ENCODE data around the gene CPVL. TPM values are rescaled to one million over a fixed set of nuclear protein-coding genes. Genes with fewer than 3 reads are reported as not detected.
"Not testable (repeated sequence)": the region's sequence is repeated elsewhere in the genome, so short reads cannot be mapped to it uniquely, and the experiment has no call there.

The CPVL gene
- total RNA-seq, 1 donor from 2014 or later = not detected

- intact Hi-C loops (cut with micrococcal nuclease); H3K4me3 Mint-ChIP-seq (ENCODE audit: low read depth); DNase-seq (ENCODE audit: low spot score); H3K4me1 Mint-ChIP-seq (ENCODE audit: low read depth); H3K27me3 Mint-ChIP-seq (ENCODE audit: low read depth); H3K36me3 Mint-ChIP-seq (ENCODE audit: low read depth); H3K9me3 Mint-ChIP-seq; H3K27ac Mint-ChIP-seq: not testable (repeated sequence)
Measured at GRCh38 chr7:29093091-29093490, 53.2 kb downstream of the CPVL start.

GRCh38 chr7:29091715-29092114 lies 54.6 kb downstream of the CPVL start:
- H3K36me3 Mint-ChIP-seq (ENCODE audit: low read depth) = no peaks in the 10 kb centered on the region
- no peak for DNase-seq (ENCODE audit: low spot score)
- H3K9me3 Mint-ChIP-seq = no peaks in the 10 kb centered on the region
- peaks cover 2% of the 10 kb centered on the region for H3K27me3 Mint-ChIP-seq (ENCODE audit: low read depth)
- H3K27ac Mint-ChIP-seq = no peak overlapping the region
- H3K4me1 Mint-ChIP-seq (ENCODE audit: low read depth) = peaks cover 7% of the 10 kb centered on the region
- intact Hi-C loops (cut with micrococcal nuclease) = no loop called here
- H3K4me3 Mint-ChIP-seq (ENCODE audit: low read depth) = peak overlapping the region; percentile 58

- Mint-ChIP-seq H3K4me1 (ENCODE audit: low read depth) (peaks cover 7% of the 10 kb centered on the region), H3K27ac (peak overlapping the region; percentile 18), H3K4me3 (ENCODE audit: low read depth) (peak overlapping the region; percentile 58), H3K9me3 (no peaks in the 10 kb centered on the region), H3K27me3 (ENCODE audit: low read depth) (peaks cover 2% of the 10 kb centered on the region), H3K36me3 (ENCODE audit: low read depth) (no peaks in the 10 kb centered on the region)
- DNase-seq (ENCODE audit: low spot score) = no peak
- intact Hi-C loops (cut with micrococcal nuclease) = no loop called here
Measured at GRCh38 chr7:29090836-29091601, 55.3 kb downstream of the CPVL start.

- Mint-ChIP-seq H3K27ac (no peak overlapping the region), H3K9me3 (no peaks in the 10 kb centered on the region), H3K27me3 (ENCODE audit: low read depth) (peaks cover 2% of the 10 kb centered on the region), H3K4me3 (ENCODE audit: low read depth) (no peak overlapping the region), H3K4me1 (ENCODE audit: low read depth) (peaks cover 7% of the 10 kb centered on the region), H3K36me3 (ENCODE audit: low read depth) (no peaks in the 10 kb centered on the region)
- intact Hi-C loops (cut with micrococcal nuclease) = no loop called here
- DNase-seq (ENCODE audit: low spot score) = no peak
Measured at GRCh38 chr7:29090151-29090805, 56.1 kb downstream of the CPVL start.

- Mint-ChIP-seq H3K9me3 (no peaks in the 10 kb centered on the region), H3K36me3 (ENCODE audit: low read depth) (no peaks in the 10 kb centered on the region), H3K27me3 (ENCODE audit: low read depth) (peaks cover 2% of the 10 kb centered on the region), H3K27ac (no peak overlapping the region), H3K4me3 (ENCODE audit: low read depth) (no peak overlapping the region), H3K4me1 (ENCODE audit: low read depth) (peaks cover 7% of the 10 kb centered on the region)
- no peak for DNase-seq (ENCODE audit: low spot score)
- intact Hi-C loops (cut with micrococcal nuclease) = no loop called here
Measured at GRCh38 chr7:29087840-29088170, 58.5 kb downstream of the CPVL start.

- no peak for DNase-seq (ENCODE audit: low spot score)
- Mint-ChIP-seq H3K27ac (no peak overlapping the region), H3K4me1 (ENCODE audit: low read depth) (peaks cover 6% of the 10 kb centered on the region), H3K9me3 (no peaks in the 10 kb centered on the region), H3K27me3 (ENCODE audit: low read depth) (peaks cover 2% of the 10 kb centered on the region), H3K36me3 (ENCODE audit: low read depth) (no peaks in the 10 kb centered on the region), H3K4me3 (ENCODE audit: low read depth) (no peak overlapping the region)
- intact Hi-C loops (cut with micrococcal nuclease) = no loop called here
Measured at GRCh38 chr7:29086545-29086944, 59.8 kb downstream of the CPVL start.

GRCh38 chr7:29084832-29085231 lies 61.5 kb downstream of the CPVL start:
- Mint-ChIP-seq H3K36me3 (ENCODE audit: low read depth) (no peaks in the 10 kb centered on the region), H3K4me1 (ENCODE audit: low read depth) (no peaks in the 10 kb centered on the region), H3K4me3 (ENCODE audit: low read depth) (no peak overlapping the region), H3K27ac (no peak overlapping the region), H3K9me3 (no peaks in the 10 kb centered on the region), H3K27me3 (ENCODE audit: low read depth) (peaks cover 5% of the 10 kb centered on the region)
- intact Hi-C loops (cut with micrococcal nuclease) = no loop called here
- no peak for DNase-seq (ENCODE audit: low spot score)

GRCh38 chr7:29080803-29081202 lies 65.5 kb downstream of the CPVL start:
- Mint-ChIP-seq H3K27me3 (ENCODE audit: low read depth) (peaks cover 8% of the 10 kb centered on the region), H3K4me3 (ENCODE audit: low read depth) (no peak overlapping the region), H3K36me3 (ENCODE audit: low read depth) (no peaks in the 10 kb centered on the region), H3K27ac (no peak overlapping the region), H3K9me3 (no peaks in the 10 kb centered on the region), H3K4me1 (ENCODE audit: low read depth) (no peaks in the 10 kb centered on the region)
- intact Hi-C loops (cut with micrococcal nuclease) = no loop called here
- DNase-seq (ENCODE audit: low spot score) = no peak

- Mint-ChIP-seq H3K27ac (no peak overlapping the region), H3K27me3 (ENCODE audit: low read depth) (peaks cover 10% of the 10 kb centered on the region), H3K9me3 (no peaks in the 10 kb centered on the region), H3K36me3 (ENCODE audit: low read depth) (no peaks in the 10 kb centered on the region), H3K4me1 (ENCODE audit: low read depth) (no peaks in the 10 kb centered on the region), H3K4me3 (ENCODE audit: low read depth) (no peak overlapping the region)
- intact Hi-C loops (cut with micrococcal nuclease) = no loop called here
- no peak for DNase-seq (ENCODE audit: low spot score)
Measured at GRCh38 chr7:29078311-29079260, 67.8 kb downstream of the CPVL start.

- no peaks in the 10 kb centered on the region for H3K36me3 Mint-ChIP-seq (ENCODE audit: low read depth)
- intact Hi-C loops (cut with micrococcal nuclease) = no loop called here
- H3K4me3 Mint-ChIP-seq (ENCODE audit: low read depth) = no peak overlapping the region
- no peaks in the 10 kb centered on the region for H3K4me1 Mint-ChIP-seq (ENCODE audit: low read depth)
- H3K27me3 Mint-ChIP-seq (ENCODE audit: low read depth) = peaks cover 10% of the 10 kb centered on the region
- no peak for DNase-seq (ENCODE audit: low spot score)
- no peaks in the 10 kb centered on the region for H3K9me3 Mint-ChIP-seq
- no peak overlapping the region for H3K27ac Mint-ChIP-seq
Measured at GRCh38 chr7:29077854-29078253, 68.5 kb downstream of the CPVL start.

- peaks cover 12% of the 10 kb centered on the region for H3K27me3 Mint-ChIP-seq (ENCODE audit: low read depth)
- intact Hi-C loops (cut with micrococcal nuclease) = no loop called here
- H3K27ac Mint-ChIP-seq = no peak overlapping the region
Measured at GRCh38 chr7:29077176-29077575, 69.2 kb downstream of the CPVL start.

GRCh38 chr7:29076631-29077030 lies 69.7 kb downstream of the CPVL start:
- H3K9me3 Mint-ChIP-seq = no peaks in the 10 kb centered on the region
- H3K4me1 Mint-ChIP-seq (ENCODE audit: low read depth) = no peaks in the 10 kb centered on the region
- peaks cover 12% of the 10 kb centered on the region for H3K27me3 Mint-ChIP-seq (ENCODE audit: low read depth)
- no peak for DNase-seq (ENCODE audit: low spot score)
- no peak overlapping the region for H3K4me3 Mint-ChIP-seq (ENCODE audit: low read depth)
- no peaks in the 10 kb centered on the region for H3K36me3 Mint-ChIP-seq (ENCODE audit: low read depth)
- intact Hi-C loops (cut with micrococcal nuclease) = no loop called here
- no peak overlapping the region for H3K27ac Mint-ChIP-seq

More at GRCh38 chr7:29077176-29077575, 69.2 kb downstream of the CPVL start:
- Mint-ChIP-seq H3K4me1 (ENCODE audit: low read depth) (no peaks in the 10 kb centered on the region), H3K9me3 (no peaks in the 10 kb centered on the region), H3K4me3 (ENCODE audit: low read depth) (no peak overlapping the region), H3K36me3 (ENCODE audit: low read depth) (no peaks in the 10 kb centered on the region)
- DNase-seq (ENCODE audit: low spot score) = no peak

- H3K27me3 Mint-ChIP-seq (ENCODE audit: low read depth) = peaks cover 8% of the 10 kb centered on the region
- H3K27ac Mint-ChIP-seq = no peak overlapping the region
- no peaks in the 10 kb centered on the region for H3K9me3 Mint-ChIP-seq
- H3K4me3 Mint-ChIP-seq (ENCODE audit: low read depth) = no peak overlapping the region
- intact Hi-C loops (cut with micrococcal nuclease) = no loop called here
- no peaks in the 10 kb centered on the region for H3K36me3 Mint-ChIP-seq (ENCODE audit: low read depth)
- DNase-seq (ENCODE audit: low spot score) = no peak
- no peaks in the 10 kb centered on the region for H3K4me1 Mint-ChIP-seq (ENCODE audit: low read depth)
Measured at GRCh38 chr7:29075606-29076005, 70.7 kb downstream of the CPVL start.
